Measurements from ENCODE around the gene AP2A1.

- TF ChIP-seq CTCF (IDR thresholded peaks at IDR 0.05; ENCODE audit: extremely low read depth in 1 of 2, insufficient read depth in 1 of 2, low read depth in 1 of 2, low read length in 2 of 2), result no peak
- no peak for TF ChIP-seq MAX (IDR thresholded peaks at IDR 0.05; ENCODE audit: insufficient read depth, insufficient read length)
- no peak for TF ChIP-seq JUN (IDR thresholded peaks at IDR 0.05; ENCODE audit: borderline replicate concordance, insufficient read depth, insufficient read length, low read depth)
- no peak for TF ChIP-seq POLR2AphosphoS5 (IDR thresholded peaks at IDR 0.05; ENCODE audit: insufficient read depth, low read depth, low read length)
- TF ChIP-seq EZH2 (IDR thresholded peaks at IDR 0.05; ENCODE audit: borderline replicate concordance, low read depth, low read length, severe bottlenecking), result no peak
- TF ChIP-seq POLR2A (IDR thresholded peaks at IDR 0.05; ENCODE audit: low read depth, low read length), result no peak
- TF ChIP-seq MYC (IDR thresholded peaks at IDR 0.05; ENCODE audit: low read depth, low read length), result no peak
- no peak for TF ChIP-seq GATA2 (IDR thresholded peaks at IDR 0.05; ENCODE audit: insufficient read depth, insufficient read length, low read depth, low read length)
Observed at GRCh38 chr19:49801401-49801888, 34.6 kb downstream of the AP2A1 start.
